Endodermal cell (in vitro differentiated cells): ENCODE measurements around the gene DNAJC5. TPM values are rescaled to one million over a fixed set of nuclear protein-coding genes. Genes with fewer than 3 reads are reported as not detected.

ENCODE experiments used
- DNase-seq: peaks from one replicate; pipeline ENCODE4 v3.0.0-alpha.2; 2017
- H3K27ac ChIP-seq: 2 replicates; pipeline ENCODE4 v1.5.1; 2013; ENCODE audit warnings: mild to moderate bottlenecking, low read depth, low read length, moderate library complexity
- H3K27me3 ChIP-seq: 2 replicates; pipeline ENCODE4 v1.6.1; 2013; ENCODE audit warnings: mild to moderate bottlenecking, low read length, moderate library complexity; ENCODE audit not compliant: insufficient read depth, control insufficient read depth, poor library complexity, severe bottlenecking
- H3K36me3 ChIP-seq: 2 replicates; pipeline ENCODE4 v1.7.0; 2013; ENCODE audit warnings: mild to moderate bottlenecking, low read length, moderate library complexity; ENCODE audit not compliant: control insufficient read depth, insufficient read depth
- H3K4me1 ChIP-seq: one replicate; pipeline ENCODE4 v1.7.0; 2013; ENCODE audit warnings: low read length; ENCODE audit not compliant: control insufficient read depth, insufficient read depth
- H3K4me3 ChIP-seq: 2 replicates; pipeline ENCODE4 v1.5.1; 2013; ENCODE audit warnings: mild to moderate bottlenecking, low read length, moderate library complexity
- H3K9ac ChIP-seq: 2 replicates; pipeline ENCODE4 v1.6.1; 2013; ENCODE audit warnings: mild to moderate bottlenecking, low read length, moderate library complexity; ENCODE audit not compliant: poor library complexity, severe bottlenecking; ENCODE audit errors: extremely low read depth
- H3K9me3 ChIP-seq: 2 replicates; pipeline ENCODE4 v1.6.1; 2013; ENCODE audit warnings: mild to moderate bottlenecking, low read length, moderate library complexity; ENCODE audit not compliant: control insufficient read depth
- H3K27ac Mint-ChIP-seq: 2 replicates; pipeline ENCODE4 v1.8.0; 2020; ENCODE audit warnings: mixed read lengths
- H3K27me3 Mint-ChIP-seq: 2 replicates; pipeline ENCODE4 v1.8.0; 2021; ENCODE audit warnings: mild to moderate bottlenecking, mixed read lengths; ENCODE audit not compliant: insufficient read depth
- H3K36me3 Mint-ChIP-seq: 2 replicates; pipeline ENCODE4 v1.8.0; 2020; ENCODE audit warnings: low read depth, mixed read lengths
- H3K4me1 Mint-ChIP-seq: 2 replicates; pipeline ENCODE4 v1.8.0; 2020; ENCODE audit warnings: mixed read lengths
- H3K4me3 Mint-ChIP-seq: 2 replicates; pipeline ENCODE4 v1.8.0; 2020; ENCODE audit warnings: mild to moderate bottlenecking, moderate library complexity, mixed read lengths
- H3K9me3 Mint-ChIP-seq: 2 replicates; pipeline ENCODE4 v1.8.0; 2020; ENCODE audit warnings: mild to moderate bottlenecking, mixed read lengths
- CTCF ChIP-seq: fragments of 200-600 bp; sonication (generic); conservative IDR thresholded peaks from 2 replicates; pipeline ENCODE4 v1.5.0; 2021; ENCODE audit warnings: antibody characterized with exemption, mild to moderate bottlenecking
- WGBS, 2 experiments: methylation state at CpG; one replicate each; pipeline versions ENCODE4 v1.1.5 to v1.1.7; 2013; ENCODE audit warnings: missing lambda C conversion rate in 2 of 2, mixed read lengths in 1 of 2; ENCODE audit not compliant: insufficient coverage in 1 of 2, insufficient read length in 1 of 2; 5-methylcytosine and 5-hydroxymethylcytosine counted together
- microRNA-seq: library from miRNA; unstranded; fragments of <30 nt; microRNA quantifications from one replicate; pipeline ENCODE4 v1.2.0, GENCODE V29; 2020; ENCODE audit warnings: borderline microRNAs expressed
- total RNA-seq, 2 donors: library from RNA; stranded (reverse); fragmentation: NEBNext Ultra II Directional in 1 of 2; extraction: Animal tissue kit (Norgen Biotek cat#: 25700) in 1 of 2; gene quantifications; 2 replicates in 1 of 2; 3 replicates in 1 of 2; pipeline ENCODE4 v1.2.1, GENCODE V29; 2021

Gene DNAJC5
- total RNA-seq, 2 donors from 2014 or later = 25.8 to 26.8 TPM

GRCh38 chr20:63982937-63983336, 88.0 kb downstream of the DNAJC5 start:
- 95% methylated on average over 14 of the region's 14 CpGs for WGBS, 2 experiments
- no peak for DNase-seq
- H3K9me3 Mint-ChIP-seq = no peaks in the 10 kb centered on the region
- peaks cover 37% of the 10 kb centered on the region for H3K36me3 Mint-ChIP-seq
- peaks cover 2% of the 10 kb centered on the region for H3K27me3 Mint-ChIP-seq
- no peak for TF ChIP-seq CTCF
- Histone ChIP-seq H3K9ac (no peak overlapping the region), H3K4me1 (peaks cover 9% of the 10 kb centered on the region), H3K27ac (no peak overlapping the region), H3K4me3 (no peak overlapping the region), H3K27me3 (no peaks in the 10 kb centered on the region), H3K9me3 (no peaks in the 10 kb centered on the region), H3K36me3 (peaks cover 48% of the 10 kb centered on the region)
- H3K4me3 Mint-ChIP-seq = peak overlapping the region; percentile 88
- H3K4me1 Mint-ChIP-seq = peaks cover 19% of the 10 kb centered on the region
- H3K27ac Mint-ChIP-seq = peak overlapping the region; percentile 64

Small RNA genes within 50 kb of the gene (microRNA-seq; reads per million reads assigned to microRNA genes)
- gene MIR1914 (not detected), gene MIR647 (not detected), gene MIR941-1 (not detected), gene MIR941-2 (not detected), gene MIR941-3 (not detected), gene MIR941-4 (not detected), gene MIR941-5 (not detected)

Other genes with a start within 250 kb of the DNAJC5 start
- 10 to 100 TPM in 1 of 2 donors, 1 to 10 TPM in 1; 6.7 to 18.3 TPM for gene STMN3, start 241.7 kb upstream of the DNAJC5 start, total RNA-seq
- 10 to 100 TPM; 33.9 to 36.7 TPM for gene RTEL1, start 236.8 kb upstream of the DNAJC5 start, total RNA-seq
- not detected for gene TNFRSF6B, start 198.5 kb upstream of the DNAJC5 start, total RNA-seq
- 10 to 100 TPM; 41.6 to 46.2 TPM for gene ARFRP1, start 187.2 kb upstream of the DNAJC5 start, total RNA-seq
- gene ZGPAT, start 187.1 kb upstream of the DNAJC5 start, total RNA-seq = 10 to 100 TPM; 28.8 to 29.5 TPM
- gene LIME1, start 158.5 kb upstream of the DNAJC5 start, total RNA-seq = 10 to 100 TPM in 1 of 2 donors, 1 to 10 TPM in 1; 7.6 to 10.1 TPM
- 100 to 1,000 TPM in 1 of 2 donors, 10 to 100 TPM in 1; 69.3 to 108 TPM for gene SLC2A4RG, start 155.3 kb upstream of the DNAJC5 start, total RNA-seq
- 10 to 100 TPM; 24.9 to 25.9 TPM for gene ZBTB46, start 63.9 kb upstream of the DNAJC5 start, total RNA-seq
- gene ABHD16B, start 33.6 kb upstream of the DNAJC5 start, total RNA-seq = not detected
- gene TPD52L2, start 29.9 kb upstream of the DNAJC5 start, total RNA-seq = 10 to 100 TPM; 68.3 to 85.2 TPM
- gene UCKL1, start 61.3 kb downstream of the DNAJC5 start, total RNA-seq = 10 to 100 TPM; 36.5 to 47.8 TPM
- 10 to 100 TPM; 23.7 to 26.8 TPM for gene ZNF512B, start 74.8 kb downstream of the DNAJC5 start, total RNA-seq
- gene SAMD10, start 84.5 kb downstream of the DNAJC5 start, total RNA-seq = 1 to 10 TPM; 5.6 to 6.0 TPM
- gene PRPF6, start 86.0 kb downstream of the DNAJC5 start, total RNA-seq = 10 to 100 TPM; 73.3 to 73.9 TPM
- 1 to 10 TPM; 4.0 to 4.1 TPM for gene C20orf204, start 141.1 kb downstream of the DNAJC5 start, total RNA-seq
- 1 to 10 TPM; 2.3 to 2.8 TPM for gene SOX18, start 154.5 kb downstream of the DNAJC5 start, total RNA-seq
- 100 to 1,000 TPM in 1 of 2 donors, 10 to 100 TPM in 1; 64.3 to 110 TPM for gene TCEA2, start 168.1 kb downstream of the DNAJC5 start, total RNA-seq
- gene RGS19, start 184.4 kb downstream of the DNAJC5 start, total RNA-seq = 10 to 100 TPM; 14.6 to 15.8 TPM
- 1 to 10 TPM; 4.1 to 5.5 TPM for gene OPRL1, start 185.0 kb downstream of the DNAJC5 start, total RNA-seq
- not detected for gene LKAAEAR1, start 189.3 kb downstream of the DNAJC5 start, total RNA-seq
- not detected for gene NPBWR2, start 212.4 kb downstream of the DNAJC5 start, total RNA-seq